H4 (cell line): ENCODE results near the gene CALD1. TPM values are rescaled to one million over a fixed set of nuclear protein-coding genes. Genes with fewer than 3 reads are reported as not detected.

Experiments used
- DNase-seq: peaks from one replicate; pipeline ENCODE4 v3.0.0-alpha.2; 2015; ENCODE audit warnings: low spot score
- total RNA-seq: library from RNA; depleted of rRNA; stranded (reverse); fragments of >200 nt; shearing (Covaris generic); gene quantifications from 2 replicates; pipeline ENCODE4 v1.2.3, GENCODE V29; 2014; rRNA removed

CALD1 gene
- total RNA-seq, 1 experiment from 2014 or later: 195 TPM

GRCh38 chr7:134997214-134997885 lies 217.9 kb downstream of the CALD1 start:
- no peak for DNase-seq

GRCh38 chr7:134999136-134999535 lies 219.7 kb downstream of the CALD1 start:
- DNase-seq: no peak

GRCh38 chr7:135001390-135002165 lies 222.1 kb downstream of the CALD1 start:
- no peak for DNase-seq

GRCh38 chr7:135012229-135012628 lies 232.8 kb downstream of the CALD1 start:
- no peak for DNase-seq

Other genes starting within 250 kb of the CALD1 start
- gene AKR1B15, start 230.5 kb upstream of the CALD1 start, total RNA-seq: 0.14 TPM in 1 of 2 replicates, not detected in the other
- gene BPGM, start 132.8 kb upstream of the CALD1 start, total RNA-seq: 16.8 and 25.4 TPM in 2 replicates
- 1.2 TPM in 1 of 2 replicates, not detected in the other for gene AGBL3, start 206.9 kb downstream of the CALD1 start, total RNA-seq